H1 (cell line): Measurements from ENCODE around the gene DNAJC10. TPM values are rescaled to one million over a fixed set of nuclear protein-coding genes. Genes with fewer than 3 reads are reported as not detected.
A peak's percentile ranks its signal among the peaks of the same experiment; 100 is the strongest.

Experiments used
- CTCF ChIA-PET: fragments of 300-600 bp; sonication (Branson Sonifier 250); formaldehyde crosslinking; loops from one replicate; lab custom pipeline; 2021; ENCODE audit not compliant: partially characterized antibody; lab: Charles Lee
- POLR2A ChIA-PET: fragments of 300-600 bp; sonication (Branson Sonifier 250); formaldehyde crosslinking; loops from one replicate; lab custom pipeline; 2021; ENCODE audit warnings: inconsistent platforms; ENCODE audit not compliant: partially characterized antibody; lab: Charles Lee
- DNase-seq, 2 experiments: peaks; one replicate each; pipeline versions ENCODE4 v3.0.0 to v3.0.0-alpha.2; 2010 to 2022; ENCODE audit warnings: low spot score in 2 of 2, low read depth in 1 of 2, mixed read lengths in 1 of 2
- FAIRE-seq: peaks from 2 replicates; lab custom pipeline; 2011; peaks lifted over from hg19 to GRCh38; lab: Jason Lieb, UNC
- H2AFZ ChIP-seq: 2 replicates; pipeline ENCODE4 v1.8.1; 2012; ENCODE audit warnings: low read length, inconsistent platforms
- H2AK5ac ChIP-seq: 2 replicates; pipeline ENCODE4 v1.6.1; 2013; ENCODE audit warnings: low read depth, low read length
- H2BK120ac ChIP-seq: replicated peaks from 2 replicates; pipeline ENCODE3; 2013; ENCODE audit warnings: low read depth, low read length, inconsistent platforms
- H2BK12ac ChIP-seq: 2 replicates; pipeline ENCODE4 v1.6.1; 2013; ENCODE audit warnings: low read depth, low read length
- H2BK15ac ChIP-seq: 2 replicates; pipeline ENCODE4 v1.6.1; 2013; ENCODE audit warnings: low read length
- H2BK20ac ChIP-seq: 2 replicates; pipeline ENCODE4 v1.6.1; 2013; ENCODE audit warnings: low read length
- H2BK5ac ChIP-seq: 2 replicates; pipeline ENCODE4 v1.6.1; 2013; ENCODE audit warnings: low read depth, low read length
- H3K14ac ChIP-seq: 2 replicates; pipeline ENCODE4 v1.6.1; 2013; ENCODE audit warnings: inconsistent platforms; ENCODE audit not compliant: insufficient read length
- H3K18ac ChIP-seq: 2 replicates; pipeline ENCODE4 v1.6.1; 2013; ENCODE audit warnings: low read length; ENCODE audit errors: extremely low read depth
- H3K23ac ChIP-seq: 2 replicates; pipeline ENCODE4 v1.6.1; 2013; ENCODE audit warnings: inconsistent platforms; ENCODE audit not compliant: insufficient read length
- H3K23me2 ChIP-seq: 2 replicates; pipeline ENCODE4 v1.6.1; 2013; ENCODE audit warnings: low read depth, low read length
- H3K27ac ChIP-seq: 2 replicates; pipeline ENCODE4 v1.6.1; 2011; ENCODE audit warnings: low read depth, low read length, inconsistent platforms
- H3K27me3 ChIP-seq, 4 experiments: replicated peaks in 1 of 4; 1 replicate in 1 of 4; 2 replicates in 3 of 4; pipeline versions ENCODE4 v1.6.1 to v1.8.1; 2011 to 2013; ENCODE audit warnings: low read length in 3 of 4, mild to moderate bottlenecking in 3 of 4, inconsistent platforms in 2 of 4, mixed read lengths in 2 of 4, moderate library complexity in 1 of 4; ENCODE audit not compliant: control insufficient read depth in 3 of 4, insufficient read depth in 3 of 4; ENCODE audit errors: extremely low read depth in 1 of 4
- H3K36me3 ChIP-seq, 4 experiments: 2 replicates each; pipeline versions ENCODE4 v1.6.1 to v1.8.1; 2011 to 2013; ENCODE audit warnings: mild to moderate bottlenecking in 4 of 4, low read length in 3 of 4, moderate library complexity in 2 of 4, control low read depth in 1 of 4, inconsistent platforms in 1 of 4; ENCODE audit not compliant: insufficient read depth in 4 of 4, control insufficient read depth in 2 of 4
- H3K4ac ChIP-seq: replicated peaks from 2 replicates; pipeline ENCODE3; 2013; ENCODE audit warnings: low read length, low read depth, mixed read lengths, inconsistent platforms; ENCODE audit not compliant: insufficient read length
- H3K4me1 ChIP-seq, 4 experiments: replicated peaks in 1 of 4; 1 replicate in 1 of 4; 2 replicates in 3 of 4; pipeline versions ENCODE4 v1.6.1 to v1.8.1; 2011 to 2013; ENCODE audit warnings: low read length in 3 of 4, inconsistent platforms in 2 of 4, mixed read lengths in 1 of 4; ENCODE audit not compliant: insufficient read depth in 4 of 4, control insufficient read depth in 3 of 4
- H3K4me2 ChIP-seq, 2 experiments: 2 replicates each; pipeline versions ENCODE4 v1.6.1 to v1.8.1; 2011 to 2013; ENCODE audit warnings: low read depth in 2 of 2, low read length in 2 of 2, control low read depth in 1 of 2, inconsistent platforms in 1 of 2, mild to moderate bottlenecking in 1 of 2; ENCODE audit not compliant: insufficient read depth in 1 of 2
- H3K4me3 ChIP-seq, 4 experiments: fragments of 200-600, 300-600 bp in 1 of 4; sonication (generic), shearing (Covaris generic), sonication (Bioruptor Twin) in 1 of 4; 2 replicates each; pipeline versions ENCODE4 v1.5.1 to v1.8.1; 2011 to 2016; ENCODE audit warnings: low read length in 4 of 4, low read depth in 3 of 4, control low read depth in 2 of 4, inconsistent platforms in 2 of 4, mild to moderate bottlenecking in 2 of 4, mixed read lengths in 1 of 4, moderate library complexity in 1 of 4; ENCODE audit not compliant: insufficient read depth in 2 of 4; ENCODE audit errors: extremely low read depth in 1 of 4
- H3K56ac ChIP-seq: replicated peaks from 2 replicates; pipeline ENCODE3; 2013; ENCODE audit warnings: low read depth, mild to moderate bottlenecking, mixed read lengths, low read length, inconsistent platforms; ENCODE audit not compliant: insufficient read length
- H3K79me1 ChIP-seq: 2 replicates; pipeline ENCODE4 v1.6.1; 2013; ENCODE audit warnings: low read depth, low read length, control low read depth
- H3K79me2 ChIP-seq, 2 experiments: 2 replicates each; pipeline versions ENCODE4 v1.6.1 to v1.8.1; 2012 to 2013; ENCODE audit warnings: low read length in 2 of 2, mild to moderate bottlenecking in 2 of 2, inconsistent platforms in 1 of 2; ENCODE audit not compliant: insufficient read depth in 2 of 2, control insufficient read depth in 1 of 2
- H3K9ac ChIP-seq, 4 experiments: replicated peaks in 1 of 4; 1 replicate in 1 of 4; 2 replicates in 3 of 4; pipeline versions ENCODE4 v1.6.1 to v1.8.1; 2011 to 2013; ENCODE audit warnings: low read depth in 3 of 4, low read length in 3 of 4, control low read depth in 2 of 4, mild to moderate bottlenecking in 2 of 4, moderate library complexity in 2 of 4, inconsistent platforms in 1 of 4; ENCODE audit errors: extremely low read depth in 1 of 4
- H3K9me3 ChIP-seq, 2 experiments: 2 replicates each; pipeline versions ENCODE4 v1.6.1 to v1.8.1; 2012 to 2013; ENCODE audit warnings: mild to moderate bottlenecking in 2 of 2, moderate library complexity in 2 of 2, control low read depth in 1 of 2, inconsistent platforms in 1 of 2, low read depth in 1 of 2, low read length in 1 of 2, mixed read lengths in 1 of 2; ENCODE audit not compliant: insufficient read depth in 2 of 2
- H4K20me1 ChIP-seq, 2 experiments: replicated peaks in 1 of 2; 2 replicates each; pipeline versions ENCODE3 to v1.8.1; 2011 to 2013; ENCODE audit warnings: inconsistent platforms in 2 of 2, low read length in 2 of 2, mild to moderate bottlenecking in 1 of 2; ENCODE audit not compliant: insufficient read depth in 2 of 2, control insufficient read depth in 1 of 2
- H4K5ac ChIP-seq: 2 replicates; pipeline ENCODE4 v1.6.1; 2013; ENCODE audit warnings: low read length, low read depth, mixed read lengths, inconsistent platforms; ENCODE audit not compliant: insufficient read length
- H4K8ac ChIP-seq: 2 replicates; pipeline ENCODE4 v1.8.0; 2013; ENCODE audit warnings: mild to moderate bottlenecking, moderate library complexity, low read length, inconsistent platforms; ENCODE audit not compliant: insufficient read depth; ENCODE audit errors: extremely low read depth
- H4K91ac ChIP-seq: replicated peaks from 2 replicates; pipeline ENCODE3; 2013; ENCODE audit warnings: low read length, mixed read lengths, inconsistent platforms; ENCODE audit not compliant: insufficient read length
- BCL11A ChIP-seq, 2 experiments: IDR thresholded peaks; one replicate each; pipeline ENCODE4 v1.6.1; 2011; ENCODE audit warnings: low read depth in 2 of 2, low read length in 2 of 2, mild to moderate bottlenecking in 2 of 2
- CBX5 ChIP-seq: fragments of 300-800, 300-1000 bp; sonication (generic); IDR thresholded peaks from 2 replicates; pipeline ENCODE4 v1.7.1; 2016; ENCODE audit warnings: antibody characterized with exemption, low read length, low read depth
- JUN ChIP-seq: IDR thresholded peaks from 2 replicates; pipeline ENCODE4 v1.6.1; 2011; ENCODE audit warnings: low read depth, mild to moderate bottlenecking, improper control_type of control experiment, low read length
- KDM1A ChIP-seq: fragments of 200-600, 300-600 bp; sonication (generic); IDR thresholded peaks from 2 replicates; pipeline ENCODE4 v1.7.1; 2016; ENCODE audit warnings: mild to moderate bottlenecking, low read length, borderline replicate concordance
- TAF7 ChIP-seq: optimal IDR thresholded peaks from 2 replicates; pipeline ENCODE3; 2011; ENCODE audit warnings: low read depth, mild to moderate bottlenecking, inconsistent platforms, low read length, moderate library complexity, borderline replicate concordance
- WGBS, 2 experiments: shearing (Covaris generic) in 1 of 2; methylation state at CpG; one replicate each; pipeline versions ENCODE4 v1.1.6 to v1.1.7; 2013 to 2015; ENCODE audit warnings: low lambda C conversion rate in 2 of 2, mixed read lengths in 2 of 2, inconsistent platforms in 1 of 2, low coverage in 1 of 2, missing lambda C conversion rate in 1 of 2; ENCODE audit not compliant: insufficient replicate concordance in 2 of 2, insufficient coverage in 1 of 2, insufficient read length in 1 of 2; ENCODE audit errors: extremely low coverage in 1 of 2, missing lambda C conversion rate in 1 of 2; 5-methylcytosine and 5-hydroxymethylcytosine counted together
- polyA plus RNA-seq, 7 experiments: library from polyadenylated mRNA; depleted of rRNA in 3 of 7; stranded (reverse) in 5 of 7; unstranded in 2 of 7; fragments of >200 nt in 5 of 7; fragments of 200-250 nt in 2 of 7; gene quantifications; 1 replicate in 5 of 7; 2 replicates in 1 of 7; 4 replicates in 1 of 7; pipeline versions ENCODE4 v1.2.1 to v1.2.3, GENCODE V29; 2011 to 2013; ENCODE audit warnings: missing spikeins in 2 of 7, mixed read lengths in 2 of 7
- total RNA-seq: library from RNA; stranded (reverse); fragmentation: NEBNext Ultra II Directional; extraction: Animal tissue kit (Norgen Biotek cat#: 25700); gene quantifications from 2 replicates; pipeline ENCODE4 v1.2.1, GENCODE V29; 2021

The DNAJC10 gene
- total and polyA plus RNA-seq, 2 of the 8 experiments (the other 6 are each of a cell fraction or from before 2014, with no cell fraction given): 23.2 to 121 TPM

DNA sequence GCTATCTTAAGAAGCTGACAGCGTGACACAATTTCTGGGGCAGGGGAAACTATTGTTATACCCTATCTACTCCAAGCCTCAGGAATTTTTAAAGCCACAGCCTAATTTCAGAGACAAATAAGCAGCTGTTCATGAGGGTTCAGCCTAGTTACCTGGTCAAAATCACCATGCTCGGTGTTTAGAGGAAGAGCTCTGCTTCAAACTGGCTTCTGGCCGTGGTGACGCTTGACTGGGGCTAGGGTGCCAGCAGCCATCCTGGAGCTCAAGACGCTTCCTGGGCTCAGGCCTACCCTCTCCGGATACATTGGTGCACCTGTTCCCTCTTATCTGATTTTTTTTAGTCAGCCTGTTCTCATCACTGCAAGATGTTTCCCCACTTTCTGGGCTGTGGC, 108.7 kb downstream of the DNAJC10 start:
- no peaks in the 10 kb centered on the region for H3K79me1 ChIP-seq
- POLR2A ChIA-PET: interaction anchor here (1.5 kb wide), 1 partner anchor 8 kb away, joined by 3 read pairs; no protein-coding TSS in a partner anchor
- peaks cover 0 to 15% (median 0%) of the 10 kb centered on the region in 4 experiments; a peak in 2 of 7 replicates for H3K4me1 ChIP-seq
- no peaks in the 10 kb centered on the region for H3K79me2 ChIP-seq
- no peak overlapping the region for H3K14ac ChIP-seq
- no peak overlapping the region for H3K27ac ChIP-seq
- no peak overlapping the region for H2BK15ac ChIP-seq
- H2BK5ac ChIP-seq: no peak overlapping the region
- no peak overlapping the region for H3K56ac ChIP-seq
- no peaks in the 10 kb centered on the region for H3K9me3 ChIP-seq
- H3K27me3 ChIP-seq: no peaks in the 10 kb centered on the region
- WGBS, 2 experiments: 84% methylated on average over 6 of the region's 6 CpGs; no CpG with 5 or more reads in 1 of the 2 experiments
- H3K9ac ChIP-seq: no peak overlapping the region
- H4K8ac ChIP-seq: no peak overlapping the region
- H3K4me3 ChIP-seq: no peak overlapping the region
- DNase-seq: no peak
- no peak overlapping the region for H3K4ac ChIP-seq
- no peak overlapping the region for H2AK5ac ChIP-seq
- no peaks in the 10 kb centered on the region for H3K36me3 ChIP-seq
- no peak overlapping the region for H3K23ac ChIP-seq
- H2BK12ac ChIP-seq: no peak overlapping the region
- TF ChIP-seq KDM1A (no peak), BCL11A (IDR thresholded peaks at IDR 0.05; ENCODE audit: low read depth in 2 of 2, low read length in 2 of 2) (no peak), JUN (no peak), TAF7 (no peak), CBX5 (no peak)
- TF ChIP-seq, all 59 proteins: peak for 0
- H2BK20ac ChIP-seq: peak overlapping the region; percentile 52; the same call in 1 of the 2 replicates
- FAIRE-seq: no peak
- no peaks in the 10 kb centered on the region for H3K23me2 ChIP-seq
- no peak overlapping the region for H2AFZ ChIP-seq
- no peak overlapping the region for H2BK120ac ChIP-seq
- no peak overlapping the region for H3K18ac ChIP-seq
- no peak overlapping the region for H3K4me2 ChIP-seq
- CTCF ChIA-PET: interaction anchor here (1.0 to 2.2 kb wide), 6 partner anchors 8 to 62 kb away, joined by 3 to 8 read pairs (median 4); no protein-coding TSS in a partner anchor
- no peak overlapping the region for H4K5ac ChIP-seq
- H4K91ac ChIP-seq: peak overlapping the region; percentile 29
- H4K20me1 ChIP-seq: no peaks in the 10 kb centered on the region
